Mesenchymal stem cell (in vitro differentiated cells and primary cell): ENCODE results near the gene ZNF439.
A peak's percentile ranks its signal among the peaks of the same experiment; 100 is the strongest.
"Not testable (repeated sequence)": the region's sequence is repeated elsewhere in the genome, so short reads cannot be mapped to it uniquely, and the experiment has no call there.

Experiments used
- DNase-seq: peaks from one replicate; pipeline ENCODE4 v3.0.0-alpha.2; 2013
- H2AFZ ChIP-seq: one replicate; pipeline ENCODE4 v1.6.1; 2013; ENCODE audit warnings: low read depth, mild to moderate bottlenecking, control low read depth, inconsistent platforms, low read length, moderate library complexity
- H2AK5ac ChIP-seq: 2 replicates; pipeline ENCODE4 v1.6.1; 2013; ENCODE audit warnings: low read length, moderate library complexity, mild to moderate bottlenecking, inconsistent platforms; ENCODE audit not compliant: severe bottlenecking
- H2BK120ac ChIP-seq: one replicate; pipeline ENCODE4 v1.6.1; 2013; ENCODE audit warnings: low read depth, mild to moderate bottlenecking, inconsistent platforms, low read length, moderate library complexity
- H2BK12ac ChIP-seq, 2 experiments: one replicate each; pipeline ENCODE4 v1.6.1; 2013; ENCODE audit warnings: inconsistent platforms in 2 of 2, low read length in 2 of 2, mild to moderate bottlenecking in 2 of 2, moderate library complexity in 2 of 2, control low read depth in 1 of 2
- H2BK15ac ChIP-seq: one replicate; pipeline ENCODE4 v1.6.1; 2013; ENCODE audit warnings: mild to moderate bottlenecking, low read depth, inconsistent platforms; ENCODE audit not compliant: poor library complexity, severe bottlenecking
- H2BK5ac ChIP-seq: 2 replicates; pipeline ENCODE4 v1.6.1; 2013; ENCODE audit warnings: low read depth, mild to moderate bottlenecking, low read length, control low read depth, inconsistent platforms; ENCODE audit not compliant: poor library complexity, severe bottlenecking
- H3K14ac ChIP-seq, 2 experiments: one replicate each; pipeline ENCODE4 v1.6.1; 2013; ENCODE audit warnings: inconsistent platforms in 2 of 2, low read length in 2 of 2, control low read depth in 1 of 2, mild to moderate bottlenecking in 1 of 2, moderate library complexity in 1 of 2
- H3K18ac ChIP-seq, 2 experiments: one replicate each; pipeline ENCODE4 v1.6.1; 2013; ENCODE audit warnings: inconsistent platforms in 2 of 2, low read length in 2 of 2, control low read depth in 1 of 2, low read depth in 1 of 2, mild to moderate bottlenecking in 1 of 2
- H3K23ac ChIP-seq, 2 experiments: one replicate each; pipeline ENCODE4 v1.6.1; 2013; ENCODE audit warnings: inconsistent platforms in 2 of 2, low read length in 2 of 2, mild to moderate bottlenecking in 2 of 2, moderate library complexity in 2 of 2, control low read depth in 1 of 2
- H3K27ac ChIP-seq: 2 replicates; pipeline ENCODE4 v1.5.1; 2013; ENCODE audit warnings: mild to moderate bottlenecking, moderate library complexity, low read length, control low read depth, inconsistent platforms; ENCODE audit not compliant: poor library complexity, severe bottlenecking
- H3K27me3 ChIP-seq, 2 experiments: 2 replicates each; pipeline versions ENCODE4 v1.6.1 to v1.7.0; 2013; ENCODE audit warnings: low read length in 2 of 2, mild to moderate bottlenecking in 2 of 2, moderate library complexity in 2 of 2, control low read depth in 1 of 2, inconsistent platforms in 1 of 2; ENCODE audit not compliant: control insufficient read depth in 1 of 2, insufficient read depth in 1 of 2
- H3K36me3 ChIP-seq, 2 experiments: 2 replicates each; pipeline versions ENCODE4 v1.6.1 to v1.7.0; 2013; ENCODE audit warnings: low read length in 2 of 2, control low read depth in 1 of 2, inconsistent platforms in 1 of 2, low read depth in 1 of 2, mild to moderate bottlenecking in 1 of 2; ENCODE audit not compliant: insufficient read depth in 2 of 2, control insufficient read depth in 1 of 2
- H3K4ac ChIP-seq, 2 experiments: one replicate each; pipeline ENCODE4 v1.6.1; 2013; ENCODE audit warnings: inconsistent platforms in 2 of 2, low read length in 2 of 2, mild to moderate bottlenecking in 2 of 2, moderate library complexity in 2 of 2, control low read depth in 1 of 2, low read depth in 1 of 2
- H3K4me1 ChIP-seq: 2 replicates; pipeline ENCODE4 v1.6.1; 2013; ENCODE audit warnings: low read depth, low read length, control low read depth; ENCODE audit not compliant: control insufficient read depth, insufficient read depth
- H3K4me2 ChIP-seq: 2 replicates; pipeline ENCODE4 v1.6.1; 2013; ENCODE audit warnings: low read length, mild to moderate bottlenecking, inconsistent platforms; ENCODE audit not compliant: poor library complexity, severe bottlenecking
- H3K4me3 ChIP-seq, 2 experiments: 2 replicates each; pipeline versions ENCODE4 v1.5.1 to v1.7.0; 2013; ENCODE audit warnings: low read length in 2 of 2, mild to moderate bottlenecking in 2 of 2, control low read depth in 1 of 2, low read depth in 1 of 2; ENCODE audit not compliant: insufficient read depth in 1 of 2
- H3K79me1 ChIP-seq: replicated peaks from 2 replicates; pipeline ENCODE4 v1.6.1; 2013; ENCODE audit warnings: mild to moderate bottlenecking, control low read depth, low read length, inconsistent platforms; ENCODE audit not compliant: poor library complexity, severe bottlenecking
- H3K9ac ChIP-seq: 2 replicates; pipeline ENCODE4 v1.7.0; 2013; ENCODE audit warnings: mild to moderate bottlenecking, low read length, moderate library complexity
- H3K9me3 ChIP-seq: 2 replicates; pipeline ENCODE4 v1.7.0; 2013; ENCODE audit warnings: mild to moderate bottlenecking, low read length; ENCODE audit not compliant: control insufficient read depth
- H4K8ac ChIP-seq: one replicate; pipeline ENCODE4 v1.6.1; 2013; ENCODE audit warnings: inconsistent platforms, mild to moderate bottlenecking, low read length, moderate library complexity
- H4K91ac ChIP-seq: one replicate; pipeline ENCODE4 v1.6.1; 2013; ENCODE audit warnings: mild to moderate bottlenecking, low read length, inconsistent platforms
- WGBS: methylation state at CpG from one replicate; pipeline ENCODE4 v1.1.7; 2013; ENCODE audit warnings: mixed read lengths; 5-methylcytosine and 5-hydroxymethylcytosine counted together

ZNF439 gene

DNA sequence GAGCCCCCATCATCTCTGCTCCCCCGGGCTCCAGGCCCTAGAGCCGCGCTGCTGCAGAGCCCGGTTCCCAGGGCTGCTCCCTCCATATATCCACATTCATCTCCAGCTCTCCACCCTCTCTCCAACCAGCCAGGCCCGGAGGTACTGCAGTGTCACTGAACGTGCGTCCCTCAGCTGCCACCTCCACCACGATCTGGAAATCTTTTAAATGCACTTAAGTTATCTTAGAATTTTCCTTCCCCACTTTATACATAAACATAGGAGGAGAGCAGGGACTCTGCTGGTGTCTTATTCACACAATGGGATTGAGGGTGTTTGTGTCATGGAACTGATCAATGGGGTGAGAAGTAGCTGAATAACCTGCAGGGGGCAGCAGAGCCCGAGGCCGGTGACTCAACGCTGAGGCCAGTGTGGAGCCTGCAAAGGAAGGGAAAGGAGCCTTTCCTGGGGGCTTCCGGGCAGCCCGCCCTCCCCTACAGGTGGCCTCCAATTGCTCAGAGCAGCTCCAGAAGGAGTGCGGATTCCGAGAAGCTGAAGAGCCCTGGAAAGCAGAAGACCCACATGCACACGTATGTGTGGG lies 31.3 kb downstream of the ZNF439 start:
- not testable (repeated sequence) for H3K4me2 ChIP-seq, H3K14ac ChIP-seq, H3K4me3 ChIP-seq, H3K4ac ChIP-seq, H3K18ac ChIP-seq, H2BK5ac ChIP-seq, H3K27ac ChIP-seq, H3K27me3 ChIP-seq, H2BK120ac ChIP-seq, H2BK12ac ChIP-seq, H3K79me1 ChIP-seq, H4K91ac ChIP-seq, H3K4me1 ChIP-seq, H2BK15ac ChIP-seq, H3K9me3 ChIP-seq, H3K36me3 ChIP-seq, H3K9ac ChIP-seq, H2AK5ac ChIP-seq, H2AFZ ChIP-seq, H3K23ac ChIP-seq, H4K8ac ChIP-seq
- 70% methylated on average over 15 of the region's 16 CpGs for WGBS
- peak; percentile 17 for DNase-seq

DNA sequence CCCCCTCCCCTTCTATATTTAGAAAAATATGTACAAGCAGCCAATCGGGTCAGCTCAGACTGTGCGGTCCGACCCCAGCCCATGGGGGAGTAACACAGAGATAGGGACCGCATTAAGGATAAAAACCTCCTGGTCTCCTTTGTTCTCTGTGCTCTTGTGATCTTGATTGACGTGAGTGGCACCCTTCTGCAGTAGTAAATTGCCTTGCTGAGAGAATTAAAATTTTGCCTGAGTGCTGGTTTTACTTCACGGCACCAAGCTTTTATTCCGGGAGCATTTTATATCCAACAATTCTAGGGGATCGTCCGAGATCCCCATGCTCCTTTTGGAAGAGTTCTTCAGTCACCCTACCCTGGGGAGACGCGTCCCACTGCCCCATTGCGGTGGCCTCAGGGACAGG lies 32.1 kb downstream of the ZNF439 start:
- no peak overlapping the region for H2BK5ac ChIP-seq

DNA sequence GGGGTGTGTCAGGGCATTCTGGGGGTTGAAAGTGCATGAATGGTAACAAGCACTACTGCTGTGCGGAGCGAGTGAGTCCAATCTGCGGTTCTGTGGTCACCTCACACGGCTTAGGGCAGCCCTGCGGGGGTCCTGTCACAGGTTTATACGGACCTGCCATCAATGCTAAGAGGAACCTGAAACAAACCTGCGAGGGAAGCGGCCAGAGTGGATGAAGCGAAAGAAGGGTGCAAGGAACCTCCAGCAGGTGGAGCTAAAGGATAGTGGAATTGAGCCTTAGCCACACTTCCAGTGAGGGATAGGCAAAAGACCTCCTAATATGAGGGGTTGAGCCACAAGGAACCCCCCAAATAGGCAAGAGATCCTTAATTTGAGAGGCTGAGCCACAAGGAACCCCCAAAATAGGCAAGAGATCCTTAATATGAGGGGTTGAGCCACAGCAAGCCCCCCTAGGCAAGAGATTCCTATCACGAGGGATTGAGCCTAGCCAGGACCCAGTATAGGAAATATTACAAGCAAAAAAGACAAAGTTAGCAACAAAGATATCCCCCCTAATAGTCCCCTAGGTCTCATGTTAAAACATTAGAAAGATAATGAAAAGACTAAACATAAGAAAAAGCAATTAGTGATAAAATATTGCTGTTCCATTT lies 32.8 kb downstream of the ZNF439 start:
- Histone ChIP-seq H2BK120ac (no peak overlapping the region), H2AK5ac (no peak overlapping the region), H3K27ac (no peak overlapping the region), H3K4me3 (peak overlapping the region in 1 of 2 experiments; percentile 16), H4K91ac (no peak overlapping the region), H3K23ac (no peak overlapping the region), H3K27me3 (peaks cover 0 to 6% of the 10 kb centered on the region in 2 experiments), H2BK5ac (no peak overlapping the region), H2BK12ac (no peak overlapping the region), H3K9me3 (no peaks in the 10 kb centered on the region), H3K36me3 (no peaks in the 10 kb centered on the region), H3K4me1 (no peaks in the 10 kb centered on the region), H3K9ac (no peak overlapping the region), H3K4me2 (no peak overlapping the region), H3K4ac (no peak overlapping the region), H4K8ac (no peak overlapping the region), H3K79me1 (no peaks in the 10 kb centered on the region), H3K14ac (no peak overlapping the region), H2BK15ac (no peak overlapping the region), H2AFZ (no peak overlapping the region), H3K18ac (no peak overlapping the region)
- 18% methylated on average over 10 of the region's 10 CpGs for WGBS
- DNase-seq, result peak; percentile 68

More for the DNA sequence above, 32.1 kb downstream of the ZNF439 start:
- Histone ChIP-seq H3K9ac (no peak overlapping the region), H4K8ac (no peak overlapping the region), H2BK15ac (no peak overlapping the region), H2AK5ac (no peak overlapping the region), H3K79me1 (no peaks in the 10 kb centered on the region), H3K27ac (no peak overlapping the region), H3K9me3 (no peaks in the 10 kb centered on the region), H2BK120ac (no peak overlapping the region), H3K14ac (no peak overlapping the region), H3K4me2 (no peak overlapping the region), H3K23ac (no peak overlapping the region), H2AFZ (no peak overlapping the region), H3K4ac (no peak overlapping the region), H3K36me3 (no peaks in the 10 kb centered on the region), H3K4me3 (peak overlapping the region in 1 of 2 experiments; percentile 16), H3K4me1 (no peaks in the 10 kb centered on the region), H2BK12ac (no peak overlapping the region), H4K91ac (no peak overlapping the region), H3K27me3 (peaks cover 0 to 6% of the 10 kb centered on the region in 2 experiments), H3K18ac (no peak overlapping the region)
- WGBS, result 93% methylated on average over 12 of the region's 12 CpGs
- no peak for DNase-seq

DNA sequence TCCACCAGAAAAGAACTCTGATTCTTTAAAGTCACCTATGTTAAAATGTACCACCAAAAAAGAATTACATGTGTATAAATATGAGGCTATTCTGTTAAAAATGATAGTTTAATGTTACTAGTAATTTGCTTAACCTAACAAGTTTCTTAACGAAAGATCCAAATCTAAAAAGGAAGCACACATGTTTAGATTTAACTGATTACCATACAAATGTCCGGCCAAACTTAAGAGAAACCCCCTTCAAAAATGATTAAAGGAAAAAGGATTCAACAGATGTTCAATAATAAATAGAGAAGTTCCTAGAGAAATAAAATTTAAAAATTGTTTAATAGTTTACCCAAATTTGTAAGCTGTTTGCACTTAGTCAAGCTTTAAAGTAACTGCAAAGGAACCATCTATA lies 34.1 kb downstream of the ZNF439 start:
- no peak for DNase-seq
- H2AK5ac ChIP-seq, result no peak overlapping the region
- no peak overlapping the region for H3K23ac ChIP-seq
- H3K36me3 ChIP-seq, result no peaks in the 10 kb centered on the region
- H3K14ac ChIP-seq, result no peak overlapping the region
- H3K4me2 ChIP-seq, result no peak overlapping the region
- H3K4me3 ChIP-seq, result no peak overlapping the region
- H2BK5ac ChIP-seq, result no peak overlapping the region
- H3K27me3 ChIP-seq, result peaks cover 0 to 6% of the 10 kb centered on the region in 2 experiments
- no peaks in the 10 kb centered on the region for H3K9me3 ChIP-seq
- H3K18ac ChIP-seq, result no peak overlapping the region
- H4K91ac ChIP-seq, result no peak overlapping the region
- no peak overlapping the region for H2BK15ac ChIP-seq
- H3K79me1 ChIP-seq, result no peaks in the 10 kb centered on the region
- no peak overlapping the region for H3K4ac ChIP-seq
- WGBS, result no CpG with 5 or more reads among the region's 2 CpGs
- no peak overlapping the region for H2BK12ac ChIP-seq
- H3K27ac ChIP-seq, result no peak overlapping the region
- no peak overlapping the region for H4K8ac ChIP-seq
- H3K4me1 ChIP-seq, result peaks cover 3% of the 10 kb centered on the region
- no peak overlapping the region for H3K9ac ChIP-seq
- H2BK120ac ChIP-seq, result no peak overlapping the region
- H2AFZ ChIP-seq, result no peak overlapping the region
